HCT116 (cell line): Measurements from ENCODE around the gene ACSS3. TPM values are rescaled to one million over a fixed set of nuclear protein-coding genes. Genes with fewer than 3 reads are reported as not detected.

ENCODE experiments used
- ATAC-seq: fragments of 200-7000 bp; cut with Tn5 transposase; 2 replicates; pipeline ENCODE4 v1.9.1; 2020; ENCODE audit warnings: mild to moderate bottlenecking, moderate library complexity
- BruUV-seq: library from RNA; stranded (reverse); fragments of 400-500 nt; replicated peaks from 2 replicates; lab custom pipeline; 2021; lab: Mats Ljungman, UMichigan
- CTCF ChIA-PET: fragments of 300-600 bp; sonication (Branson Sonifier 250); formaldehyde crosslinking; loops from one replicate; lab custom pipeline; 2021; ENCODE audit warnings: antibody characterized with exemption; lab: Charles Lee
- POLR2A ChIA-PET: fragments of 300-600, 350-600 bp; sonication (Branson Sonifier 250); formaldehyde crosslinking; loops from one replicate; lab custom pipeline; 2021; ENCODE audit warnings: antibody characterized with exemption; lab: Charles Lee
- RAD21 ChIA-PET, 2 experiments: fragments of 300-600 bp; sonication (Branson Sonifier 250); formaldehyde crosslinking; loops; one replicate each; lab custom pipeline; 2023; ENCODE audit warnings: low total read pairs in 2 of 2; ENCODE audit not compliant: uncharacterized antibody in 2 of 2, unreplicated experiment in 2 of 2, low non-redundant PET in 1 of 2; lab: Charles Lee
- DNase-seq: peaks from one replicate; pipeline ENCODE4 v3.0.0-alpha.2; 2010; ENCODE audit warnings: low read depth, low spot score
- H2AFZ ChIP-seq: fragments of 200-600 bp; shearing (Covaris generic), sonication (generic); 2 replicates; pipeline ENCODE4 v1.6.1; 2017; ENCODE audit warnings: low read depth, mixed run types, mixed read lengths, antibody characterized with exemption, low read length; ENCODE audit not compliant: poor library complexity, severe bottlenecking
- H3K27ac ChIP-seq: 2 replicates; pipeline ENCODE4 v1.5.1; 2012; ENCODE audit warnings: low read depth, low read length
- H3K27me3 ChIP-seq: fragments of 200-600 bp; sonication (generic); 2 replicates; pipeline ENCODE4 v1.6.1; 2016; ENCODE audit warnings: mixed run types, low read length, mixed read lengths; ENCODE audit not compliant: insufficient read depth
- H3K36me3 ChIP-seq, 2 experiments: fragments of 200-500 bp in 1 of 2; fragments of 200-600 bp in 1 of 2; sonication (Bioruptor generic) in 1 of 2; sonication (generic) in 1 of 2; 2 replicates each; pipeline versions ENCODE4 v1.5.1 to v1.6.1; 2014 to 2016; ENCODE audit warnings: low read length in 2 of 2, inconsistent platforms in 1 of 2, mixed read lengths in 1 of 2, mixed run types in 1 of 2; ENCODE audit not compliant: insufficient read depth in 2 of 2, control insufficient read depth in 1 of 2
- H3K4me1 ChIP-seq, 2 experiments: fragments of 200-600 bp in 1 of 2; sonication (generic) in 1 of 2; 2 replicates each; pipeline versions ENCODE4 v1.5.1 to v1.6.1; 2012 to 2017; ENCODE audit warnings: low read length in 2 of 2, inconsistent platforms in 1 of 2, mild to moderate bottlenecking in 1 of 2, mixed read lengths in 1 of 2, mixed run types in 1 of 2, moderate library complexity in 1 of 2; ENCODE audit not compliant: insufficient read depth in 2 of 2, control insufficient read depth in 1 of 2
- H3K4me2 ChIP-seq: fragments of 200-600 bp; sonication (generic); 2 replicates; pipeline ENCODE4 v1.6.1; 2017; ENCODE audit warnings: mixed run types, low read length, mixed read lengths
- H3K4me3 ChIP-seq, 2 experiments: fragments of 200-600 bp in 1 of 2; sonication (generic) in 1 of 2; replicated peaks in 1 of 2; 2 replicates each; pipeline ENCODE4 v1.5.1; 2011 to 2016; ENCODE audit warnings: low read length in 2 of 2, control low read depth in 1 of 2, low read depth in 1 of 2, mild to moderate bottlenecking in 1 of 2, mixed read lengths in 1 of 2, mixed run types in 1 of 2
- H3K79me2 ChIP-seq: fragments of 200-600 bp; sonication (generic); 2 replicates; pipeline ENCODE4 v1.6.1; 2017; ENCODE audit warnings: mild to moderate bottlenecking, mixed run types, low read length, moderate library complexity, mixed read lengths; ENCODE audit not compliant: insufficient read depth
- H3K9ac ChIP-seq: fragments of 200-600 bp; sonication (generic); 2 replicates; pipeline ENCODE4 v1.6.1; 2016; ENCODE audit warnings: low read length, mixed read lengths
- H3K9me2 ChIP-seq: fragments of 200-600 bp; sonication (generic), shearing (Covaris generic); 2 replicates; pipeline ENCODE4 v1.6.1; 2017; ENCODE audit warnings: mixed run types, mild to moderate bottlenecking, moderate library complexity; ENCODE audit not compliant: insufficient read depth
- H3K9me3 ChIP-seq, 2 experiments: fragments of 200-500 bp in 1 of 2; fragments of 200-600 bp in 1 of 2; sonication (Bioruptor generic) in 1 of 2; sonication (generic) in 1 of 2; 2 replicates each; pipeline ENCODE4 v1.6.1; 2014 to 2017; ENCODE audit warnings: low read length in 2 of 2, mixed read lengths in 2 of 2, inconsistent platforms in 1 of 2, low read depth in 1 of 2, mild to moderate bottlenecking in 1 of 2, mixed run types in 1 of 2, moderate library complexity in 1 of 2; ENCODE audit not compliant: control insufficient read depth in 1 of 2, insufficient read depth in 1 of 2
- H4K20me1 ChIP-seq: fragments of 200-600 bp; sonication (generic), shearing (Covaris generic); 2 replicates; pipeline ENCODE4 v1.6.1; 2017; ENCODE audit warnings: mixed run types, mild to moderate bottlenecking, moderate library complexity; ENCODE audit not compliant: insufficient read depth
- CBX3 ChIP-seq: IDR thresholded peaks from 2 replicates; pipeline ENCODE4 v1.6.1; 2012; ENCODE audit warnings: low read depth
- CTCF ChIP-seq, 3 experiments: fragments of 200-600 bp in 1 of 3; sonication (generic) in 1 of 3; IDR thresholded peaks in 2 of 3; conservative IDR thresholded peaks in 1 of 3; 2 replicates each; pipeline ENCODE4 v1.5.1; 2012 to 2017; ENCODE audit warnings: low read depth in 2 of 3, low read length in 2 of 3, antibody characterized with exemption in 1 of 3, borderline replicate concordance in 1 of 3, control low read depth in 1 of 3, mild to moderate bottlenecking in 1 of 3, mixed read lengths in 1 of 3, mixed run types in 1 of 3, moderate library complexity in 1 of 3; ENCODE audit not compliant: insufficient read depth in 1 of 3
- EZH2phosphoT487 ChIP-seq: fragments of 200-600 bp; IDR thresholded peaks from 2 replicates; pipeline ENCODE4 v1.6.1; 2018; ENCODE audit warnings: antibody characterized with exemption, borderline replicate concordance
- POLR2A ChIP-seq: IDR thresholded peaks from 2 replicates; pipeline ENCODE4 v1.7.0; 2011; ENCODE audit warnings: borderline replicate concordance; ENCODE audit not compliant: insufficient read depth, insufficient read length; ENCODE audit errors: extremely low read depth
- SRF ChIP-seq: IDR thresholded peaks from 2 replicates; pipeline ENCODE4 v1.6.1; 2012; ENCODE audit warnings: low read depth
- ZBTB33 ChIP-seq: IDR thresholded peaks from 2 replicates; pipeline ENCODE4 v1.6.1; 2011; ENCODE audit warnings: mild to moderate bottlenecking, low read length, moderate library complexity; ENCODE audit not compliant: insufficient replicate concordance; ENCODE audit errors: extremely low read depth
- intact Hi-C: fragments of 100-400 bp; cut with micrococcal nuclease; formaldehyde crosslinking; loops from 2 replicates; pipeline ENCODE4 v1.10.0; 2022
- total RNA-seq: library from RNA; stranded (reverse); gene quantifications from one replicate; pipeline ENCODE4 v1.2.1, GENCODE V29; 2021; ENCODE audit not compliant: unreplicated experiment

ACSS3 gene
- total RNA-seq, 1 experiment from 2014 or later = 0.30 TPM

- no peak for TF ChIP-seq ZBTB33
- no peak for TF ChIP-seq SRF
- no peak for TF ChIP-seq CBX3
- TF ChIP-seq EZH2phosphoT487 = no peak
- no peak for TF ChIP-seq CTCF (IDR thresholded peaks at IDR 0.05 in 2 of 3, conservative IDR thresholded peaks at IDR 0.05 in 1 of 3; ENCODE audit: borderline replicate concordance in 1 of 3, insufficient read depth in 1 of 3, low read depth in 2 of 3, low read length in 2 of 3)
Observed at GRCh38 chr12:81141217-81141616, 63.3 kb downstream of the ACSS3 start (continued).

- H3K9me3 ChIP-seq = no peaks in the 10 kb centered on the region
- H3K9ac ChIP-seq = no peak overlapping the region
- H2AFZ ChIP-seq = no peak overlapping the region
- H3K4me3 ChIP-seq = no peak overlapping the region
- H3K36me3 ChIP-seq = no peaks in the 10 kb centered on the region
- ChIA-PET RAD21 (no interaction called here), POLR2A (no interaction called here), CTCF (interaction anchor here (0.6 kb wide), 1 partner anchor 14 kb away, joined by 3 read pairs; no protein-coding TSS in a partner anchor)
- no peaks in the 10 kb centered on the region for H3K4me1 ChIP-seq
- no peaks in the 10 kb centered on the region for H4K20me1 ChIP-seq
- no peak for DNase-seq
- no peaks in the 10 kb centered on the region for H3K79me2 ChIP-seq
- intact Hi-C loops = no loop called here
- no peak for TF ChIP-seq POLR2A
- TF ChIP-seq, all 23 proteins: peak for 0
- H3K9me2 ChIP-seq = no peaks in the 10 kb centered on the region
- ATAC-seq = no peak
- H3K4me2 ChIP-seq = no peak overlapping the region
- no TSS peak for BruUV-seq
- H3K27ac ChIP-seq = no peak overlapping the region
- H3K27me3 ChIP-seq = no peaks in the 10 kb centered on the region
Observed at GRCh38 chr12:81143057-81143456, 65.2 kb downstream of the ACSS3 start.
